Measurements from ENCODE around the gene TMEM117.
"Not testable (repeated sequence)": the region's sequence is repeated elsewhere in the genome, so short reads cannot be mapped to it uniquely, and the experiment has no call there.

The TMEM117 gene

DNA sequence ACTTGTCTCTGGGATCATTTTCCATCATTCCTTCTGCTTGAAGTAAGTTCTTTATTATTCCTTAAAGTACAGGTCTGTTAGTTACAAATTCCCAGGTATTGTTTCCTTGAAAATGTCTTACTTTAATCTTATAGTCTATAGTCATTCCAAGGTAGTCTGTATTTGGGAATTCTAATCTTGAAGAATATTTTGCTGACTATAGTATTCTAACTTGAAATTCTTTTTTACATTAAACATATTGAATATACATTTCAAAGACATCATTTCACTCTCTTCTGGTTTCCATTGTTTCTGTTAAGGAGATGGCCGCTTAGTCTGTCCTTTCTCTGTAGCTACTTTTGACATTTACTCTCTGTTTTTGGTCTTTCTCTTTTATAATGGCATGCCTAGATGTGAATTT is 399.8 kb downstream of the TMEM117 start:
- DNase-seq: no peak

DNA sequence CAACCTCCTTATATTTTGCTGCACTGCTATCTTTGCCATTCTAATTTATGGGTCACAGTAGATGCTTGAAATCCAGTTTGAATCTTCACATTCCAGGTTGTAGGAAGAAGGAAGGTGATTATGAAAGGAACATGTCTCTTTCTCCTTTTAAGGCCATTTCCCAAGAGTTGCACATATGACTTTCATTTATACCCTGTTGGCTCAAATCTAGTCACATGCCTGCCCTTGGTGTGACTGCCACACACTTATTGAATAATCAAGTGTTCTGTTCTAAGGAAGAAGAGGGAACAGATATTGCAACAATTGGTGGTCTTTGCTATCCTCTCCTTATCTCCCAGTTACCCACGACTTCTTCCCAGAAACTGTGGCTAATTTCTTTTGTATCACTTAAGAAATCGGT is 404.3 kb downstream of the TMEM117 start:
- no peak for DNase-seq

DNA sequence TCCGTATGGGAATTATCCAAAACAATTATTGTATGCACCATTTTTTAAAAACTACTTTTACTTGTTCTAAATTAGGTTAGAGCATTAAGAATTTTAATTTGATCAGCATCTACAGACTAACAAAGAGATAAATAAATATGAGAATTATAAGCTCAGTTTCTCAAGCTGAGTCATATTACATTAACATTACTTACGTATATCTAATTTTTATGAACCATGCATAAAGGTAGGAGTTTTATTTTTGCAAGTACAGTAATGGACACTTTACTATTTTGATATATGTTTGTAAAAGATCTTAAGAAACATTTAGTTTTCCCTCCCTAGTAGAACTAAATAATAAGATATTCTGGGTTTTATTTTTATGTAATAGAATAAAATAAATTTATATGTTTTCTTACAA is 410.1 kb downstream of the TMEM117 start:
- DNase-seq: no peak

DNA sequence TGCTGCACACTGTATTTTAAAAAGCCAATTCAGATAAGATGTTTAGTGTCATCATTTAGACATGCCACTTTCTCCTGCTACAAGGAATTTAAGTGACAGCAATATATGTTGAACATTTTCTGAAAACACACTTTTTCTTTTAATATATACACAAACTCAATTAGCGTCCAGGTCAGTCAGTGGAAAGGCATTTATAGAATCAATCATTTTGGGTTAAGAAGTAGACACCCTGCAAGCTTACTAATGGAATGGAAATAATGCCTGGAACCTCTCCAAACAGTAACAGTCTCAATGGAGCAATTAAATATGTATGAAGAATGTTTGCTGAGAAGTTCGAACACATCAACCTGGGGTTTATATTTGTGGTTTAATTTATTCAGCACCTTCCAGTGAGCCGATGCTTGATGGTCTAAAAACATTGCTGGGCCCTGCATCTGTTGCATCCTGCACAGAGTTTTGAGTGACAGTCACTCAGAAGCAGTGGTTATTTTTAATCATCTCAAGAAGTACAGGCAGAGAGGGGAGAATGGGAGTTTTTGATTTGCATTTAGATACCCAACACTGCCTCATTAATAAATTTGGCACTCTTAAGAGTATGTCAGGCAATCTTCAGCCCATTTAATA is 410.7 kb downstream of the TMEM117 start:
- no peak for DNase-seq

DNA sequence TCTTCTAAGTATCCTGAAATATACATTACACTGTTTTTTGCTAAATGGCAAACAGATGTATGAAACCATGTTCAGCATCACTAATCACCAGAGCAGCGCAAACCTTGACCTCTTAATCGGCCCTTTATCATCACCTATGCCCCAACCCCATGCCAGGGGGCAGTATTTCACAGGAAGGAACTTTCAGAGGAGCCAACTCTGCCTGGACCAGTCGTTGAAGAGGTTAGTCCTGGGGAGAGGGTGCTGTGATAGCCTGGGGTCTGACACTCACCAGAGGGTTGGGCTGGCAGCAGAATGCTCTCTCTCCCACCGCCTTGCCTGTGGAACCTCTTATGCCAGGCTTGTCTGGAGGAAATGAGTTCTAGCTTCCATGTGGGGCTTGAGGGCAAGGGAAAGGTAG is 411.7 kb downstream of the TMEM117 start:
- no peak for DNase-seq

DNA sequence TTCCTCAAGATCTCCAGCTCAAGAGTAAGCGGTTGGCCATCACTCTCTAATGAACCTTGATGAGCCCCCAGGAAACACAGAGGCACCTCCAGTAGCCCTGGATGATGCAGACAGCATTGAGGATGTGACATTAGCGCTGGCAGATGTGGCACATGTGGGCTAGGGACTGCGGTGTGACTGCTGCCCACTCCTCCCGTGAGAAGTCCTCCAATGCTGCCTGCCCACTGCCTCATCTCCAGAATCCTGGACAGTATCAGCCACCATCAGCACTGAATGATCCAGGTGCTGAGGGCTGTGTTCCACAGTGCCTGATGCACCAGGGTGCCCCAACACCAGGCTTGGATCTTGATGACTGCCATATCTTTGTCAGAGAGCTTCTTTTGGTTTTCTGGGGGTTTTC is 412.6 kb downstream of the TMEM117 start:
- DNase-seq: no peak

DNA sequence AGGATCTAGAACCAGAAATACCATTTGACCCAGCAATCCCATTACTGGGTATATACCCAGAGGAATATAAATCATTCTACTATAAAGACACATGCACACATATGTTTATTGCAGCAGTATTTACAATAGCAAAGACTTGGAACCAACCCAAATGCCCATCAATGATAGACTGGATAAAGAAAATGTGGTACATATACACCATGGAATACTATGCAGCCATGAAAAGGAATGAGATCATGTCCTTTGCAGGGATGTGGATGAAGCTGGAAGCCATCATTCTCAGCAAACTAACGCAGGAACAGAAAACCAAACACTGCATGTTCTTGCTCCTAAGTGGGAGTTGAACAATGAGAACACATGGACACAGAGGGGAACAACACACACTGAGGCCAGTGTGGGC is 414.6 kb downstream of the TMEM117 start:
- not testable (repeated sequence) for DNase-seq

DNA sequence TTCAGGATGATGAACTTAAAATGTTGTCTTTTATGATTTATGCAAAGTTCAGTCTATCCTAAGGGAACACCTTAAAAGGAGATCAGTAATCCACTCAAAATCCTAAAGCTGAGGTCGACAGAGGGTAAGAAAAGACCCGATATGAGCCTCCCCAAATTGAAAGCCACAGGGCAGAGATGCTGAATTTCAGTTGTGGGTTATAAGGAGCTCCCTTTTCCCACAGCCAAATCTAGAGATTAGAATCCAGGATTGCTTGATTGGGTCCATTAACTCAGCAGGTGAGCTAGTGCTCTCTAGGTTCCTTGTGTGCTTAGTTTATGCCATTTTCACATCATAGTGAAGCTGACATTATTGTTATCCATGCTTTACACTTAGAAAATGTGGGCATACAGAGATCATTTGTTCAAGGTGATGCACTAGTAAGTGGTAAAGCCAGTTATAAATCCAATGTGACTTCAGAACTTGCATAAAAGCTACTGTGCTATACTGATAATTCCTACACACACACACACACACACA is 417.5 kb downstream of the TMEM117 start:
- no peak for DNase-seq

DNA sequence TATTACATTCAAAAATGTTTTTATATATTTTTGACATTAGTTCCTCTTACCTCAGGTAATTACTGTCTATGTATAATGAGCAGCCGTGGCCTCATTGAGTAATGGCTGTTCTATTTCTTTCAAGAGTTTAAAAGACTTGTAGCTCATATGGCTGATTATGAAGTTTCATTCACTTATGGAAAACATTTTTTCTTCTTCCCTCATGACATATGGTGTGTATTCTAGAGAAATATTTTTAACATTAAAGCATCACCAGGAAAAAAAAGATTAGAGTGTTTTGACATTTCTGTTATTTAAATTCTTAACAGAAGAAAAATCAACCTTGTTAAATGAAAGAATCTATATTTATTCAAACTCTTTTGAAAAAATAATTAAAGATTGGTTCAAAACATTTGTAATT is 422.4 kb downstream of the TMEM117 start:
- DNase-seq: no peak

DNA sequence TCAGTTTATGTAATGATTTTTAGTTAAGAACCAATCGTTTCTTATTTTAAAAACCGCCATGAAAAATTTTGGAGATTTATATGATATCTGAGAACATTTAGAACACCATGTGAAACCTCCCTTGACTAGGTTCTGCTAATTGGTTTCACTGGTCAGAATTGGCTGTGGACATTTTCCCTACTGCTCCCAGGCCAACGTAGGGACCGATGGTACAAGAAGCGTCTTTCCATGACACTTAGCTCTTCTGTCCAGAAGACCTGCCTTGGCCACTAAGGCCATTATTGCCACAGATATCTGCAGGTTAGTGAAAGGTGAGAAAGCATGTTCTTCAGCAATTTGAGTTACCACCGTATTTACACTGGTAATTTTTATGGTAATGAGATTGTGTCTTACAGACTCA is 424.0 kb downstream of the TMEM117 start:
- DNase-seq: no peak

DNA sequence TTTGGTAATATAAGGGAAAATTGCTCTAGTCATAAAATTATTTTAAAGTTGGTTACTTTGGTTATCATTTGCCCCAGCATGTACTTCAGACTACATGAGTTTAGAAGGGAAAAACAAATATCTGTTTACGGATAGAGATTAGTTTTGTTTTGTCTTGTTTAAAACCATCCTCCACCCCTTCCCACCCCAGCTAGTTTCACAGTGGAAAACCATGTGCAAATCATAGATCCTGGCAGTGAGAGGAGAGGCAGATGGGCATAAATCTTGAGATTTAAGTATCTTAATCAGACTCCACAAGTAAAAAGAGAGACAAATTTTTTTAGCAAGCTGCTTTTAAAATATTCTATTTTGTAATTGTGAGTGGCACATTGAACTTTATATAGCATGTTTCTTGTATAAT is 424.7 kb downstream of the TMEM117 start:
- DNase-seq: no peak

DNA sequence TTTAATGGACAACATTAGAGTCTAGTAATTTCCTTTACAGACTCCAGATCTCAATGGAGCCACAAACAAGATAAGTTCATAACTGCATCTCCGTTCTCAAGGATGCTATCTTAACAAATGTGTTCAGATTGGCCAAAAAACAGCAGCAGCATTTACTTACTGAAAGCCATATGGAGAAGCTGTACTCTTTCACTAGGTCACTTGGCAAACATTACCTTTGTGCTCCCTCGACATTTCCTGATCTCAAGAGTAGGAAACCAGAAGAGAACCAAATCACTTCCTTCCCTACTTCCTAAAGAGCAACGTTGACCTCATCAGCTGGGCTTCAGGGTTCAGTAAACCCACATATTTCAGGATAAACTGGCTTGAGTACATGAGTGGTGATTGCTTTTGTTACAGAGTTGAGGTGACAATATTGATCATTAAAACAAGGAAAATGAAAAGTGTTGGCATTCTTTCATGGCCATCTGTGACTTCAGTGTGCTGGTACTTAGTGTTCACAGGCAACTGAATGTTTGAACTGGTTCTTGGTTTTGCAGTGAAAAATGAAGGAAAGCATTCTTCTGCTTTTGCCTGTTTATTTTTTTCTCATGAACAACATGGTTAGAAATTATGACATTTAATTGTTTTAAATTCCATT is 449.6 kb downstream of the TMEM117 start:
- DNase-seq: no peak

DNA sequence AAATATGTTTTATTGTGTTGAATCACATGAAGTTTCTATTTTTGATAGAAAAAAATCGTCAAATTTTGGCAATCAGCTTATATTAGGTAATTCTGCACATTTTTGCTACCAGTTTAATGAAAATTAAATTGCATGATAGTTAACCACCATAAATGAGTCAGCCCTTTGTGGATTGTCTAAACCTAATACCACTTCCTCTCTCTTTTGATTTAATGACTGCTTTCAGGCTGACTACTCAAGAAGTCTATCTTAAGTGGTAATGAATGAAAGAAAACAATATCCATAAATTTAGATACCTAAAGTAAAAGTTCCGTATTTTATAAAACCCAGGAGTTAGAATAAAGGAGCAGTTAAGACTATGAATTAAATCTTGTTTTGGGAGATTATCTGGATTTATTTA is 450.5 kb downstream of the TMEM117 start:
- no peak for DNase-seq

DNA sequence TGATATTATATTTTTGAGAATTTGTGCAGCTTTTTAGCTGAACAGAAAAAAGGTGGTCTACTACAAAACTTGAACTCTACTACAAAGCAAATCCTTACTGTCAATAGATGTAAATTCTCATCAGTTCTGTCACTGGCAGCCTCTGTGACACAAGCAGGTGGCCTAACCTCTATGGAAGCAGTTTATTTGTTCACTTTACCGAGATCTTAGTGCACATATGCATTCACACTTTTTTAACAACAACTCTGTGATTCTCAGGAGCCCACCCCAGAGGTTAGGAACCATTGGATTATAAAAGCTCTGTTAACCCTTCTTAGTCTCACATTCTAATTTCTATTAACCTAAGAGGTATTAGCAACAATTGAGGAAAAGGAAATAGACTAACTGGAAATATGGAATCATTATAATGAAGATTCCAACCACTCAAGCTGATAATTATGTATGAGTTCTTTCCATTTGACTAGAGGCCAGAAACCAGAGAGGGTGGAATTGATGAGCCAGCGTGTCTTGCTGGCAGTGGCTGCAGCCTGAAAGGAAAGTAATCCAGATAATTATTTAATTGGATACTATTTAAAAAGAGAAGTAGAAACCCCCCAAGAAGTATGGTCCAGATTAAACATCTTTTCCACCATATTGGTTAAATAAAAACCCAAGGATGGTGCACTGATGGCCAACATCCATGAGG is 451.1 kb downstream of the TMEM117 start:
- no peak for DNase-seq

DNA sequence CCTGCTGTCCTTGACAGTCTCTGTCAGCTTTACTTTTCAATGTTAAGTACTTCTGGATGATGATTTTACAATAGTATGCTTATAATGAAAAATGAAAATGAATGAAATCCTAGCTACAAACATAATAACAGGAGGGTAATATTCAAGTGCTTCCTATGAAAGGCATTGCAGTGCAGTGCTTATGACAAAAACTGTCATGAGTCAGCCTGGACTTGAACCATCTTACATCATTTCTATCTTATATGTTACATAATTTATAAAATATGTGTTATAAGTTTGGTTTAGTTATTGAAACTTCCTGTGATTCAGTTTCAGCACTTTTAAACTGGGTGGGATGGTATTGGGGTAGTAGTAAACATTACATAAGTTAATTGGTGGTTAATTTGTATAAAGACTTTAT is 451.7 kb downstream of the TMEM117 start:
- no peak for DNase-seq

DNA sequence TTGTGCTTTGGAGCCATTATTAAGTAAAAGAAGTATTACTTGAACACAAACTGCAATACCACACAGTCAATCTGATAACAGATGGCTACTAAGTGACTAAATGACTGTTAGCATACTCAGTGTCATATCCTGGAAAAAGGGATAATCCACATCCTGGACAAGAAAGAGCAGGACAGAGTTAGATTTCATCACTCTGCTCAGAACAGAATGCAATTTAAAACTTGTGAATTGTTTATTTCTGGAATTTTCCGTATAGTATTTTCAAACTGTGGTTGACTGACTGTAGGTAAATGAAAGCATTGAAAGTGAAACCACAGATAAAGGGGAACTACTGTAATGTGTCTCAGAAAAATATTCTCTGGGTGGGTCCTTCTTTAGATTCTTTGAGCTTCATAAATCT is 458.8 kb downstream of the TMEM117 start:
- DNase-seq: no peak

DNA sequence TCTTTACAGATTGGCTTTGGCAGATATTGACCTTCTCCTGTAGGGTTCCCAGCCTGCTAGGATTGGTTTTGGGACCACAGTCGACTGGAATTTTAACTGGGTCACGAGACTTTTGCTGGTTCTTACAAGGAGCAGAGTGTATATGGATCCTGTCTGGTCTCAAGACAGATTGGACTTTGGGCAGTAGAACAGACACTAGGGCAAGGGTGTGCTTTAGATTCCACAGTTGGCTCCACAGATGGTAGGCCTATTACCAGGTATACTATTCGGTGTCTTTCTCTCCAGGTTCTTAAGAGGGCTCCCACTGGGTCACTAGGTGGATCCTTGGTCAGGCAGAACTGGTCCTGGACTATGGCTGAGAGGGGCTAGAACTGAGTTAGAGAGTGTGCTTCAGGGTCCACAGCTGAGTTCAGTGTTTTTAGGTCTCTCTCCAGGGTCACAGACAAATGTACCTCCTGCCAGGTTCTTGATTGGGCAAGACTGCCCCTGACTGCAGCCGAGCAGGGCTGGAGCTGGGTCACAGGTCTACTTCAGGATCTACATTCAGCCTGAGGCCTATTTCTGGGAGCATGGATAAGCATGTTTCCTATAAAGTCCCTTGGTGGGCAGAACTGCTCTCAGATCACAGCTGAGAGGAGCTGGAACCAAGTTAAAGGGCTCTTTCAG is 460.2 kb downstream of the TMEM117 start:
- DNase-seq: no peak

DNA sequence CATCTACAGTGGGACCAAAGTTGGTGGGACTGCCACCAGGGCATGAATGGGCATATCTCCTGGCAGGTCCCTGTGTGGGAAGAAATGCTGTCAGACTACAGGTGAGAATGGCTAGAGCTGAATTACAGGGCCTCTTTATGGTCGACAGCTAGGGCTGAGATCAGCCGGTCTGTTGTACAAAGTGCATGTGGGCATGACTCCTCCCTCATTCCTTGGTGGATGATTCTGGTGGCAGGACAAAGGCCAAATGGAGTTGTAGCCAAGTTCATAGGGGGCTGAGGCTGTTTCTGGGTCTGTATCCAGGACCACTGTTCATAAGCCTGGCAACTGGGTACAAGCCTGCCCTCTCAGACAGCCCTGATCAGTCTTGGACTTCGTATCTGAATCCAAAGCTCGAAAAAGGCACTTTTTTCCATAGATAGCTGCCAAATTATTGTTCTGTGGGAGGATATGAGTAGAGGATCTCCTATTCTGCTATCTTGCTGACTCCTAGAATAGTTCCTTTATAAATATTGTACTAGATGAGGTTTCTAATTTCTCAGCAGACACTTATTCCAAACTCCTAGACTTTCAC is 460.8 kb downstream of the TMEM117 start:
- DNase-seq: no peak

DNA sequence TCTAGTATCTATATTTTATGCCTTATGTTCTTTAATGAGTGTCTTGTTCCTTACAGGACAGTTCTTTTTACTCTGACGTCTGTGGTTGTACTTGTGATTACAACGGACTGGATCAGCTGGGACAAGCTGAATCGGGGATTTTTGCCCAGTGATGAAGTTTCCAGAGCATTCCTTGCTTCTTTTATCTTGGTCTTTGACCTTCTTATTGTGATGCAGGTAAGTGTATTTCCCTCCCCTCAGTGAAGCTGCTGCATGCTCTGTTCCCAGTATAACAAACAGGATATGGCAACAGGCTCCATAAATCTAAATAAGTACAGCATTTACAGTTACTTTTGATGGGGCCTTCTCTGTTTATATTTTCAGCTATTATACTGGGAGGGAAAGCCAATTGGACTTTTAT is 463.6 kb downstream of the TMEM117 start:
- no peak for DNase-seq

DNA sequence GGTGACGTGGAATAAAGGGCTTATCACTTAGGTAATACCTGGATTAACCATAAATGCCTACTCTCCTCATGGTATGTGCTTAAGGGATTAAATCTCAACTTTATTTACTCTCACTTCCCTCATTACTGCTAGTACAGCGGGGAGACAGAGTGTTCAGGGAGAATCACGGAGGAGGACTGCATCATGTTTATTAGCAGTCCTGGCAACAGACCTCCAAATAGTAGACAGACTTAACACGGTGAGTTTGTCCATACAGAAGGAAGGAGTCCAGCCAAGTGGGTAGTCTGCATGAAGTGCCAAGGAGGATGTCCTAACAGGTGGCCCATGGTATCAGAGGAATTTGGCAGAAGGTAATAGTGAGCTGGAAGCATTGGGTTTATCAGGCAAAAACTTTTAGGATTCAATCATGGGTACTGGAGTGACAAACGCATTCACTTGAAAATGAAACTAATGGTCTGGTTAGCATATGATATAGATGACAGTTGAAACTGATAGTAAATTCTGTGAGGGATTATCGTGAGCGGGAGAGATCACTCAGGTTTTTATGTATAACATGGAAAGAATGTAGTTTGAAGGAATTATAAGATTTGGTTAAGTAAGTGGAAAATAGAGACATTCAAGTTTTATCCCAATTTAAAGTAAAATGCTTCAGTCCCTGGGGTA is 471.8 kb downstream of the TMEM117 start:
- no peak for DNase-seq

DNA sequence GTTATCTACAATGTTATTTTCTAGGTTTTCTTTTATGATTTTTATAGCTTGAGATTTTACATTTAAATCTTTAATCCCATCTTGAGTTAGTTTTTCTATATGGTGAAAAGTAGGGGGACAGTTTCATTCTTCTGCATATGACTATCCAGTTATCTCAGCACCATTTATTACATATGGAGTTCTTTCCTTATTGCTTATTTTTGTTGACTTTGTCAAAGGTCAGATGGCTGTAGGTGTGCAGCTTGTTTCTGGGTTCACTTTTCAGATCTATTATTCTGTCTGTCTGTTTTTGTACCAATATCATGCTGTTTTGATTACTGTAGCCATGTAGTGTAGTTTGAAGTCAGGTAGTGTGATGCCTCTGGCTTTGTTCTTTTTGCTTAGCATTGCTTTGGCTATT is 477.3 kb downstream of the TMEM117 start:
- no peak for DNase-seq

DNA sequence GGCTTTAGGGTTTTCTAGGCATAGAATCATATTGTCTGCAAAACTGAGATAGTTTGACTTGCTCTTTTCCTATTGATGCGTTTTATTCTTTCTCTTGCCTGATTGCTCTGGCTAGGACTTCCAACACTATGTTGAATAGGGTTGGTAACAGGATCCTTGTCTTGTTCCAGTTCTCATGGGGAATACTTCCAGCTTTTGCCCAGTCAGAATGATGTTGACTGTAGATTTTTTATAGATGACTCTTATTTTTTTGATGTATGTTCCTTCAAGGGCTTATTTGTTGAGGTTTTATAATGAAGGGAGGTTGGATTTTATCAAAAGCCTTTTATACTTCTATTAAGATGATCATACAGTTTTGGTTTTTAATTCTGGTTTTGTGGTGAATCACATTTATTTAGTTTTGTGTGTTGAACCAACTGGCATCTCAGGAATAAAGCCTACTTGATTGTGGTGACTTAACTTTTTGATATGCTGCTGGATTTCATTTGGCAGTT is 478.2 kb downstream of the TMEM117 start:
- no peak for DNase-seq

DNA sequence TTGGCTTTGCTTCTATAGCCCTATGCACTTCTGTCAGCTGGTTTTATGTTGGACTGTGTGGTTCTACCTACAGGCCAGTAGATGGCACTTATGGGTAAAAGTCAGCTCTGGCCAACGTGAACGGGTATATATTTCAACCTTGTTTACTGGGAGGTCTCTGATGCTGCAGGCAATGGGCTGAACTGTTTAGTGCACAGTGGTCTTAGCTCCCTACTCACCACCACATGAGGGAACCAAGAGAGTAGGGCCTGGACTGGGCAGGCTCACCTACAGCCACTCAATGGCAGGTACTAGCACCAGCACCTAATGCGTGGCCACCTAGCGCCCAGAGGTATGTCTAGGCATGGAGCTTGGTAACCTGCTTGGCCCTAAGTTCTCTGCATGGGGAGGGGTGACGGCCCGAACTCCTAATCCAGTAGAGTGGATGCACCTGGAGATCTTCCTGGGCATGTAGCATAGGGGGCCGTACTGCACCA is 481.8 kb downstream of the TMEM117 start:
- DNase-seq: no peak

Data from activated effector memory CD4-positive, alpha-beta T cell treated with anti-CD3 and anti-CD28 coated beads, Interleukin-2, amount 50 U/mL, for 16 hours (primary cell).